GM04504 (cell line): ENCODE measurements around the gene ZNF431.
"Not testable (repeated sequence)": the region's sequence is repeated elsewhere in the genome, so short reads cannot be mapped to it uniquely, and the experiment has no call there.

Source experiments
- DNase-seq: peaks from one replicate; pipeline ENCODE4 v3.0.0-alpha.2; 2012; ENCODE audit warnings: low read depth

The ZNF431 gene

DNA sequence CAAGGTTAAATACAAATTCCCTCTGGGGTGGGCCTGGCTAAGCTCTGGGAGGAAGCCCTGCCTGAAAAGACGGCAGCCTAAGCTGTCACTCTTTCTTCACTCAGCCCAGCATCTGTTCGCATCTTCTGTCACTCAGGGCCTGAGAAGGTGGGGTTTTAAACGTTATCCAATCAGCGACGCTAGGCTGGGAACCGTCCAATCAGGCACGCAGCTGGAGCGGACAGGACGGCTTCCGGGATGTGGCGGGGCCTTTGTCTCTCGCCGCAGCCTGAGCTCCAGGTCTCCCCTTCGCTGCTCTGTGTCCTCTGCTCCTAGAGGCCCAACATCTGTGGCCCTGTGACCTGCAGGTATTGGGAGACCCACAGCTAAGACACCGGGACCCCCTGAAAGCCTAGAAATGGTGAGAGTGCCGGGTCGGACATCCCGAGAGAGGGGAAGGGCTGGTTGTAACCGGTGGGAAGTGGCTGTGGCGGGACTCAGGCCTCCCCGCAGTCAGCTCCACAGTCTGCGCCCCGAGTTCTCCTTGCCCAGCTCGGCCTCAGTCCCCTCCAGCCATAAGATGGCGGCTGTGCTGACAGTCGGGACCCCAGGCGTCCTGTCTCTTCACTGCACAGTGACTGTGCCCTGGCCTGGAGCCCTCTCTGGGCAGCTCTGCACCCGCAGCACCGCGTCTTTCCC is at the start of gene ZNF431:
TSS of gene ZNF431 (plus strand) at position 254 of the 678 bp plus-strand sequence. CDS start at position 398, 144 bp downstream.
- DNase-seq: peak; percentile 90

DNA sequence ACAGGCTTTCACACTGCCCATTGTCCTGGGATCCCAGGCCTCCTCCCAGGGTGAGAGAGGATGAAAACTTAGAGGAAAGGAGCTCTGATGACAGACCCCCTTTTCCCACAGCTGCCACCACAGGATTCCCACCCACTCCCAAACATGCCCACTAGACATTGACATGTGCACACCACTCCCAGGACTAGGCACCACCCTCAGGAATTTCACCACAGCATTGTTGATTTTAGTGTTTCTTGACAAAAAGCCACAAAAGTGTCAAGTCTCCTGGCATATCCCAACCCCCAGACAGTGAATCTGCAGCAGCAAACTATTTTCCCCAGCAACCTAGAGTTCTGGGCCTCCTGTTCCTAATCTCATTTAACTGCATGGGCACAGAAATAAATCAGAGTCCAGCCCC is 49.7 kb upstream of the ZNF431 start:
- peak; percentile 38 for DNase-seq

DNA sequence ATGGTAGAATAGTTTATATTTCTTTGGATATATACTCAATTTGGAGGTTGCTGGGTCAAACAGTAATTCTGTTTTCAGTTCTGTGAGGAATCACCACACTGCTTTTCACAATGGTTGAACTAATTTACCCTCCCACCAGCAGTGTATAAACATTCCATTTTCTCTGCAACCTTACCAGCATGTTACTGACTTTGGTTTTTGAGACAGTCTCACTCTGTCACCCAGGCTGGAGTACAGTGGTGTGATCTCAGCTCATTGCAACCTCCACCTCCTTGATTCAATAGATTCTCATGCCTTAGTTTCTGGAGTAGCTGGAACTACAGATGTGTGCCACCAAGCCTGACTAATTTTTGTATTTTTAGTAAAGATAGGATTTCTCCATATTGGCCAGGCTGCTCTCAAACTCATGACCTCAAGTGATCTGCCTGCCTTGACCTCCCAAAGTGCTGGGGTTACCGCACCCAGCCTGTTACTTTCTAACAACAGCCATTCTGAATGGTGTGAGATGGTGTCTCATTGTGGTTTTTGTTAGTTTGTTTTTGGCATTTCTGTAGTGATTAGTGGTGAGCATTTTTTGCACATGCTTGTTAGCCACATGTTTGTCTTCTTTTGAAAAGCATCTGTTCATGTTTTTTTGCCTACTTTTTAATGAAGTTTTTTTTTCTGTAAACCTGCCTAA is 47.4 kb upstream of the ZNF431 start:
- no peak for DNase-seq

DNA sequence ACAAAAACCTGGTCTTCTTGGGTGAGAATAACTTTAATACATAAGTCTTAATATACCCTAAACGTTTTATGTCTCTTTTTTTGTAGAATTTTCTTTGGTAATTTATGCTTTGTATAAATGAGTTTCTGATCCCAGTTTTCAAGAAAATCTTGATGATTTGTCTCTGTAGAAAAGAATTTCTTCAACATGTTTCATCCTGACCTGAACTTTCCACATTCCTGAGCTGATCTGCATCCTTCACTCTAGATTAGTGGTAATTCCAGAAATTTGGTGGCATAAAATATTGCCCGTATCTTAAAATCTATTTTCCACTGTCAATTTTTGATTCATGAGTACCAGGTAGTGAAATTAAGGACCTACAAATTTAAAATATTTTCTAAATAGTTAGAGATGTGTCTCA is 43.5 kb upstream of the ZNF431 start:
- DNase-seq: no peak

DNA sequence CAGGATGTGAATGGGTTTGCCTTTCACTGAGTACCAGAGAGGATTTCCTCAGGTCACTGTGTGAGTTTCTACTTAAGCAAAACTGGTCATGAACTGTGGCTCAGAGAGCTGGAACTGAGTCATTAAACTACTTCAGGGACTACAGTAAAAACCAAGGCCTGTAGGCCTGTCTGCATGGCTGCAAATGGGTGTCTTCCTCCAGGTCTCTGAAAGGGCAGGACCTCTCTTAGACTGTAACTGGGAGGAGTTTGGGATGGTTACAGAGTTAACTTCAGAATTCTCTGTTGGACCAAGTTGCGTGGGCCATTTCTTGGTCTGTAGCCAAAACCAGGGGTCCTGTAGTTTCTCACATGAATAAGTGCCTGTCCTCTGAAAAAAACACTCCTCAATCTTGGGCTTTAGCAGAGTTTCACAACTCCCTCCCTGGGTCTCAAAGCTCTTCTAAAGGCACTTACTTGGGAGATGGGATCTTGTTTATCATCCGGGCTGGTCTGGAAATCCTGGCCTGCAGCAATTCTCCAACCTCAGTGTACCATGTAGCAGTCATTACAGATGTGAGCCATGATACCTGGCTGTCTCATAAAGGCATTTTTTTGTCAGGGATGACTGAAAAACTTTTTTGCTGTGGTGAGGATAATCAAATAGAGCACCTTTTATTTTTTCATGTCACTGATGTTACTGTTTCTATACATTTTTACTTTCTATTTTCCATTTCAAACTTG is 40.2 kb upstream of the ZNF431 start:
- no peak for DNase-seq

DNA sequence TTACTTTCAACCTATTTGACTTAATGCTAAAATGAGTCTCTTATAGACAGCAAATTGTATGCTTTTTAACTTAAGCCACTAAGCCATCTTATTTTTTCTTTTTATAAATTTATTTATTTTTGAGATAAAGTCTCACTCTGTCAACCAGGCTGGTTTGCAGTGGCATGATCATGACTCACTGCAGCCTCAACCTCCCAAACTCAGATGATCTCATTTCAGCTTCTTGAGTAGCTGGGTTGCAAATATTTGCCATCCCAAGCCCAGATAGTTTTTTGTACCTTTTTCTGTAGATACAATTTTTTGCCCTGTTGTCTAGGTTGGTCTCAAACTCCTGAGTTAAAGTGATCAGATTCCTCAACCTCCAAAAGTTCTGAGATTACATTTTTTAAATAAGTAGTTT is 32.7 kb upstream of the ZNF431 start:
- no peak for DNase-seq

DNA sequence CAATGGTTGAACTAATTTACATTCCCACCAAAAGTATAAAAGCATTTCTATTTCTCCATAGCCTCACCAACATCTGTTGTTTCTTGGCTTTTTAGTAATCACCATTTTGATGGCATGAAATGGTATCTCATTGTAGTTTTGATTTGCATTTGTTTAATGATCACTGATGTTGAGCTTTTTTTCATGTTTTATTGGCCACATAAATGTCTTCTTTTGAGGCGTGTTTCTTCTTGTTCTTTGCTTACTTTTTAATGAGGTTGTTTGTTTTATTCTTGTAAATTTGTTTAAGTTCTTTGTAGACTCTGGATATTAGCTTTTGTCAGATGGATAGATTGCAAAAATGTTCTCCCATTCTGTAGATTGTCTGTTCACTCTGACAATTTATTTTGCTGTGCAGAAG is 31.7 kb upstream of the ZNF431 start:
- no peak for DNase-seq

DNA sequence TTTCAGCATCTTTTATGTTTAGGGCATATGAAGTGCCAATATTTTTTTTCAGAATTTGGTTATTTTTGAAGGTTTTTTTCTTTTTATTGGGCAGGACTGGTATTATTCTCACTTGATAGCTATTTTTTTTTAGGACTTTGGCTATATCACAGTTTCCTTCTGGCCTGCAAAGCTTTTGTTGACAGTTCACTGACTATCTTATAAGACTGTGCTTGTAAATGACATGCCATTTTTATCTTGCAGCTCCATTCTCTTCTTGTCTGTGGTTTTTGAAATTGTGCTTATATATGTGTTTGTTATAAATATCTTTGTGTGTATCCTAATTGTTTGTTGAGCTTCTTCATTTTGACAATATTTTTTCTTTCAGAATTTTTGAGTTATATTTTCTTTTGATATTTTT is 26.4 kb upstream of the ZNF431 start:
- DNase-seq: no peak

DNA sequence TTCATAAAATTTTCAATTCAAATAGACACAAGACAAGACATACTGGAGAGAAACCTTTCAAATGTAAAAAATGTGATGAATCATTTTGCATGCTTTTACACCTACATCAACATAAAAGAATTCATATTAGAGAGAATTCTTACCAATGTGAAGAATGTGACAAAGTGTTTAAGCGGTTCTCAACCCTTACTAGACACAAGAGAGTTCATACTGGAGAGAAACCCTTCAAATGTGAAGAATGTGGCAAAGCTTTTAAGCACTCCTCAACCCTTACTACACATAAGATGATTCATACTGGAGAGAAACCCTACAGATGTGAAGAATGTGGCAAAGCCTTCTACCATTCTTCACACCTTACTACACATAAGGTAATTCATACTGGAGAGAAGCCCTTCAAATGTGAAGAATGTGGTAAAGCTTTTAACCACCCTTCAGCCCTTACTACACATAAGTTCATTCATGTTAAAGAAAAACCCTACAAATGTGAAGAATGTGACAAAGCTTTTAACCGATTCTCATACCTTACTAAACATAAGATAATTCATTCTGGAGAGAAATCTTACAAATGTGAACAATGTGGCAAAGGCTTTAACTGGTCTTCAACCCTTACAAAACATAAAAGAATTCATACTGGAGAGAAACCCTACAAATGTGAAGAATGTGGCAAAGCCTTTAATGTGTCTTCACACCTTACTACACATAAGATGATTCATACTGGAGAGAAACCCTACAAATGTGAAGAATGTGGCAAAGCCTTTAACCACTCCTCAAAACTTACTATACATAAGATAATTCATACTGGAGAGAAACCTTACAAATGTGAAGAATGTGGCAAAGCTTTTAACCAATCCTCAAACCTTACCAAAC is 24.6 kb upstream of the ZNF431 start:
- peak; percentile 6 for DNase-seq

DNA sequence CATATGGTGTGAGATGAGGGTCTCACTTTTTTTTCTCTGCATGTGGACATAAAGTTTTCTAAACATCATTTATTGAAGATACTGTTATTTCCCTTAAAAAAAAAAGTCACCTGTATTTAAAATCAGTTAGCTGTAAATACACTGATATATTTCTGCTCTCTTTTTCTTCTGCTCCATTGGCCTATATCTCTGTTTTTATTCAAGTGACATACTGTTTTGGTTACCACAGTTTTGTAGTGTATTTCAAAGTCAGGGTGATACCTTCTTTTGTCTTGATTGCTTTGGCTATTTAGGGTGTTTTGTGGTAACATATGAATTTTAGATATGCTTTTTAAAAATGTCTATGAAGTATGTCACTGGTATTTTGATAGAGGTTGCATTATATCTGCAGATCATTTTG is 15.8 kb upstream of the ZNF431 start:
- no peak for DNase-seq

DNA sequence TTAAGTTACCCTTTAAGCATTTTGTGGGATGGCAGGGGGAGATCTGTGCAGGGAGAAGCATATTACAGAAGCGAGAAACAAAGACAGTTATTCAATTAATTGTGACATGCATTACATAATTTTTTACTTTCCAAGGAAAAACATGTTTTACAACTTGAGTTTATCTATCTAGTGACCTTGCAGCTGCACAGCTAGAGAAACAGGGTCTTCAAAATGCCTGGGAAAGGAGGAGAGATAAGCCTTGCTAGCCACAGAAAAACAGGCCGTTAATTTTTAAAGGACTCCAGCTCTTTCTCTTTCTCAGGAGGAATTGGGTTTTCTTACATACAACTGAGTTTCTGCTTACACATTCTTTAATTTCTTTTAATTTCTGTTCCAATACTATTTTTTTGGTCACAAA is 14.8 kb upstream of the ZNF431 start:
- DNase-seq: no peak

DNA sequence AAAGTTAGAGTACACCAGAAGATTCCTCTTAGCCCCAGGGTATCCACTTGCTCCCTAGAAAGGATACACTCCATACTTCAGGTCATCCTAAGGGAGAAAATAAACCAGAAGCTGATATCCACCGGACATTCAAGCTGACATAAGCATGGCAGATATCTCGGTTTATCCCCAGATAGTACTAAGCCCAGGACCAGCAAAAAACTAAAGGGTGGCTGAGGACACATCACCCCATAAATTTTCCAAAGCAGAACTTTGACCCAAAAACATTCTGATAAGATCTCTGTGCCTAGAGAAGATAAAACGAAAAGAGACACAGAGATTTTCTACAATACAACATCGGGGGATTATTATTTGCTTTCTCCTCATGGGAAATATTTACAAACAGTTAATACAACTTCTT is 13.9 kb upstream of the ZNF431 start:
- DNase-seq: no peak

DNA sequence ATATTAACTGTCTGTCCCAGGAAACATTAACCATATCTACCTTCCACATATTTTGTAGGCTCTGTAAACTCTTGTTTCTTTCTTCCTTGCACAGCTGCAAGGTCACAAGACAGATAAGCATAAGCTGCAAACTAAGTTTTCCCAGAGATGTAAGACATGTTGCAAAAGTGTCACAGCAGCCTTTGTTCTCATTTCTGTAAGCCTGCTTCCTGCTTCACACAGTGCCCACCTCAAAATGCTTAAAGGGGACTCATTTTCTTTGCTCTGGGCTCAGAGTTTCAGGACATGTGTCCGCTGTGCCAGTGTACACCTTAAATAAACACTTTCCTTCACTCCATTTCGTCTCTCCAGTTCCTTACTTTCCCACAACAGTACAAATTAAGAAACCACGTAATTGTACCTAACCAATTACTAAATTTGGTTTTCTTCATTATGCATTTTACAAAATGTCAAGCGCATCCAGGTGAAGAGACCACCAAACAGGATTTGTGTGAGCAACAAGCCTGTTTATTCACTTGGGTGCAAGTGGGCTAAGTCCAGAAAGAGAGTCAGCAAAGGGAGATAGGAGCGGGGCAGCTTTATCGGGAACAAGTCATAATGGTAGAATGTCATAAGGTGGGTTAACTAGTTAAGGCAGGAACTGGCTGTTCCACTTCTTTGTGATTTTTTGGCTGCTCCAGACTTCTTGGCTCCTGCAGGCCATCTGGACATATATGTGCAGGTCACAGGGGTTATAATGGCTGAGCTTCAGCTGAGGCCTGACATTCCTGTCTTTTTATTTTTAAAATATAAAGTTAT is 12.7 kb upstream of the ZNF431 start:
- DNase-seq: no peak

DNA sequence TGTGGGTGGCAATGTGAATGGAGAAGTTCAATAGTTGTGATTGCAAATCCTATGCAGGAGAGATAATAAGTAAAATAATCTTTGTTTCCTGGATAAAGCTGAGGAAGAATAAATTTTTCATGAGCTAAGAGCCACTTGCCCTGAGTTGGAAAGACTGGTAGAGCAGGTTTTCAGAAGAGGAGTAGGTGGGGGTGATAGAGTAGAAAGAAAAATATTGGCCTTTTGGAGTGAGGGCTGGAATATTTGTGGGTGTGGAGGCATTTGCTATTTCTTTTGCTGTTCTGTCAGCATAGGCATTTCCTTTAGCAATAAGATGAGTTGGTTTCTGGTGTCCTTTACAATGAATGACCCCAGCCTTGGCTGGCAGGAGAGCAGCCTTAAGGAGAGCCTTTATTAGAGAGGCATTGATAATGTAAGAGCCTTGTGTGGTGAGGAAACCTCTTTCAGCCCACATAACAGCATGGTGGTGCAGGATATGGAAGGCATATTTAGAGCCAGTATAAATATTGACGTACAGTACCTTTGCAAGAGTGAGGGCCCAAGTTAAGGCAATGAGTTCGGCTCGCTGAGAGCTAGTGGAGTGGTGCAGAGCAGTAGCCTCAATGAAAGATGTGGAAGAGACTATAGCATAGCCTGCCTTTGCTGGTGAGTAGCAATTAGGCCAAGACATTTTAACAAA is 11.6 kb upstream of the ZNF431 start:
- DNase-seq: no peak

DNA sequence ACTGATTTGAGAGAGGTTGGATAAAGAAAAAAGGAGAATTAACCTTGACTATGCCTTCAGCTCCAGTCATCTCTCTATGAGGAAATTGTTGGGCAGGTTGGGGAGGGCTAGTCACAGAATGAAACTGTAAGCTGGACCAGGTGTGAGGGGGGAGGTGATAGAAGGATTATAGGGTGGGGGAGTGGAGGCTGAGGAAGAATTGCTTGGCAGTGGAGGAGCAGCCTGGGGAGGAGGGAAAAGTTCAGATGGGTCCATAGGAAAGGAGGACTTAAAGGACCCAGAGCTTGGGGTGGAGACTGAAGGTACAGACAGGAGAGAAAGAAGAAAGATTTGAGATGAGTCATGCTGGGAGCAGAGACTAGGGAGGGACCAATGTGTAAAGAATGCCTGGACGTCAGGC is 8.2 kb upstream of the ZNF431 start:
- DNase-seq: no peak

DNA sequence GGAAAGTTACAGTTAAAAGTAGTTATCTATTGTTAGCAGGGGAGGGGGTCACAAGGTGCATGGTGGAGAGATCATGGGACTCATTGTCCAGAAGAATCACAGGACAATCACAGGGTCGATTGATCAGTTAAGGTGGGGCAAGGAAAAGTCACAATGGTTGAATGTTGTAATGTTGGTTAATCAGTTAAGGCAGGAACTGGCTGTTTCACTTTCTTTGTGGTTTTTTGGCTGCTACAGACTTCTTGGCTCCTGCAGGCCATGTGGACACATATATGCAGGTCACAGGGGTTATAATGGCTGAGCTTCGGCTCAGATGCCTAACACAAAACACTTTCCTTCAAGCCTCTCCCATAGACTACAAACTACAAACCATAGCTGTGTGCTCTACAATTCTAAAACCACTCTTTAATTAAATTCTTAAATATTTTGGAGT is 6.9 kb upstream of the ZNF431 start:
- DNase-seq: no peak

DNA sequence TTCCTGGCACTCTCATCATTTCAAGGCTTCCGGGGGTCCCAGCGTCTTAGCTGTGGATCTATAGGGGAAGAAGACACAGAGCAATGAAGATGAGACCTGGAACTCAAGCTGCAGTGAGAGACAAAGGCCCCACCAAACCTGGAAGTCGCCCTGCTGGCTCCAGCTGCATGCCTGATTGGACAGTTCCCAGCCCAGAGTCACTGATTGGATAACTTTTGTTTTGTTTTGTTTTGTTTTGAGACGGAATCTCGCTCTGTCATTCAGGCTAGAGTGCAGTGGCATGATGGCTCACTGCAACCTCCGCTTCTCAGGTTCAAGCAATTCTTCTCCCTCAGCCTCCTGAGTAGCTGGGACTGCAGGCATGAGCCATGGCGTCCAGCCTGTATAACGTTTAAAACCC is 6.4 kb upstream of the ZNF431 start:
- DNase-seq: no peak

DNA sequence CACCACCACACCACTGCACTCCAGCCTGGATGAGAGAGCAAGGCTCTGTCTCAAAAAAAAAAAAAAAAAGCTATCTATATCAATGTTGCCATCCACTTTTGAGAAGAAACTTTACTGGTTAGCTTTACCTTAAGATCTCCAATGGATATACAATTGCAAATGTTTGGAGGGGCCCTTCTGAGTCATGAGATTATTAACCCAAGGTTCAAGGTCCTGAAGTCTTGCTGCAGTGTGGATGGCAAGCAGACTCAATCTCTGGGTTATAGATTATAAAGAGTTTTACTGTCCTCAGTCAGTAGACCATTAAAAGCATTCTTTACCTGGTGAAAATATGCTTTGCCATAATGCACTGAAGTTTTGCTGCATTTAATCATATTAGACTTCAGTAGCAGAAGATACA is 3.7 kb upstream of the ZNF431 start:
- DNase-seq: no peak

DNA sequence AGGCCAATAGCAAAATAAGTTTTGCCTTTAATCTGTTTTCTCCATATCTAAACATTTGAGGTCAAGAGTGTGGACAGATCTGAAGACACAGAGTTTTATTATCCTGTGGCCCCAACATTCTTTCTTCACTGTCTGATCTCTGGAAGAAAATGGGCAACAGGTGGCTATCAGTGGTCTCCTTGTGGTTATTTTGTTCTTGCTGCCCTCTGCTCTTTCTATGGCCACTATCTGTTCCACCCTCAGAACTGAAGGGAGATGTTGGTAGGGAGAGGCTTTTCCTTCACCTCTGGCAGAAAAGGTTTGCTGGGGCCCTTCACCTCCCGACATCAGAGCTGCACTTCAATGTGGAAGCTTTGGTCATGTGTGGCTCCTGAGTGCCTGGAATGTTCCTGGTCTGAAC is 834 bp upstream of the ZNF431 start:
- DNase-seq: not testable (repeated sequence)

DNA sequence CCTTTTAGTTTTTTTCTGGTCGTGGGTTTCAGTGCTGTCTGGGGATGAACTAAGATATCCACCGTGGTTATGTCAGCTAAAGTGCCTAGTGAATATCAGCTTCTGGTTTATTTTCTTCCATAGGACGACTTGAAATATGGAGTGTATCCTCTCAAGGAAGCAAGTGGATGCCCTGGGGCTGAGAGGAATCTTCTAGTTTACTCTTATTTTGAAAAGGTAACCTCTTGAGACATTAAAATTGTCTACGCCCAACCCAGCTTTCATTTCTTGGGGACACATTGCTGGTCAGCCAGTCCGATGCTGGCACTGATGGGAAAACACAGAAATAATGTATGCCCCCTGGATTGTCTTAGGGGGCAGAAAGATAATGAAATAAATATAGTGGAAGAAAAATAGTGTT is 1.6 kb downstream of the ZNF431 start:
- DNase-seq: no peak

DNA sequence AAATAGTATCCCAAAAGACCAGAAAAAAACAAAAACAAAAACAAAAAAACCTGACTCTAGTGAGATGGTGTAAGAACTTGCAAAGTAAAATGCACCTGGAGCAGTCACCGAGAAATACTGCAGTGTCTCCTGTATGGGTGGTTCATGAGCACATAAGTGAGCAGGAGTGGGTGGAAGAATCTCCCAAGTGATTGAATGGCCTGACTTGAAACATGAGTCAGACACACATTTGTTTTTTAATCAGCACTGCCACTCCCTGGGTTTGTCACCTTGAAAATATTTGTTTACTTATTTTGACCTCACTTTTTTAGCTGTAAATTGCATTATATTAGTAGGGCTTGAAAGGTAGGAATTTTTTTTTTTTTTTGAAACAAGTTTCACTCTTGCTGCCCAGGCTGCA is 2.0 kb downstream of the ZNF431 start:
- peak; percentile 0 for DNase-seq
